GM12892 (cell line): ENCODE measurements around the gene KIAA0513.

Experiments used
- POLR2A ChIP-seq: IDR thresholded peaks from 2 replicates; pipeline ENCODE4 v1.6.1; 2011; ENCODE audit warnings: low read depth, low read length, control low read depth
- POLR2AphosphoS5 ChIP-seq: IDR thresholded peaks from 2 replicates; pipeline ENCODE4 v1.6.1; 2011; ENCODE audit warnings: low read depth, low read length, control low read depth
- TAF1 ChIP-seq: IDR thresholded peaks from 2 replicates; pipeline ENCODE4 v1.6.1; 2011; ENCODE audit warnings: low read depth, mild to moderate bottlenecking, control low read depth, low read length, borderline replicate concordance

DNA sequence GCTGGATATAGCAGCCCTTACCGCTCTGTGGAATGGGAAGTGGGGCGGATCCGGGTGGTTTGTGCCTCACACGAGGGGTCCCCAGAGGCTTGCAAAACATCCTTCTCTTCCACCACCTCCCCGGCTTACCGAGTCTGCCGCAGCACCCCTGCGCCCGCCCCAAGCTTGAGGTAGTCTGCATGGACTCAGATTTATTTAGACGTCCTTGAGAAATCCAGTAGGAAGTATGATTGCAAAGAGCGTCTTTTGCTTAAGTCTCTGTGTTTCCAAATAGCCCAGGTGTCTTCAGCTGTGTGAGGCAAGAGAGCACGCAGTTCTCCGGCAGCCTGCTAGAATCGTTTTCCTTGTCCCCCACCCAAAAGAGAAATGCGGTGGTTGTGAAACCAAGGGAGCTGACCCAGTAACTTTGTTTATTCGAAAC is 2.4 kb downstream of the KIAA0513 start:
- TF ChIP-seq TAF1 (no peak), POLR2A (no peak), POLR2AphosphoS5 (no peak)
